ENCODE results near the gene CDH11. TPM values are rescaled to one million over a fixed set of nuclear protein-coding genes. Genes with fewer than 3 reads are reported as not detected.

The CDH11 gene
- total and polyA plus RNA-seq, 2 experiments from 2014 or later = 3.5 to 19.6 TPM

GRCh38 chr16:64952177-64952576 is 169.7 kb downstream of the CDH11 start (continued):
- TF ChIP-seq JUNB (IDR thresholded peaks at IDR 0.05; ENCODE audit: unreplicated experiment) (no peak), ZNF331 (CRISPR knock-in tag; IDR thresholded peaks at IDR 0.05; ENCODE audit: low read depth) (no peak), STAT1 (IDR thresholded peaks at IDR 0.05; ENCODE audit: unreplicated experiment) (no peak)

GRCh38 chr16:64951193-64951592 is 170.7 kb downstream of the CDH11 start:
- Mint-ChIP-seq H3K27ac (no peak overlapping the region), H3K27me3 (ENCODE audit: insufficient read depth, low read depth, poor library complexity) (peaks cover 2% of the 10 kb centered on the region), H3K36me3 (ENCODE audit: low read depth) (no peaks in the 10 kb centered on the region), H3K9me3 (no peaks in the 10 kb centered on the region), H3K4me1 (no peaks in the 10 kb centered on the region), H3K4me3 (no peak overlapping the region)
- ATAC-seq (no peak), DNase-seq (ENCODE audit: low spot score) (no peak)
- Histone ChIP-seq H3K27ac (ENCODE audit: low read depth) (no peak overlapping the region), H3K4me3 (no peak overlapping the region), H3K79me2 (replicated peaks; ENCODE audit: insufficient read depth) (no peaks in the 10 kb centered on the region), H3K4me1 (ENCODE audit: insufficient read depth) (no peaks in the 10 kb centered on the region), H3K4me2 (no peak overlapping the region), H3K27me3 (ENCODE audit: insufficient read depth) (no peaks in the 10 kb centered on the region), H3K9me2 (ENCODE audit: insufficient read depth) (no peaks in the 10 kb centered on the region), H3F3A (replicated peaks; ENCODE audit: low read depth) (no peaks in the 10 kb centered on the region), H3K36me3 (ENCODE audit: insufficient read depth) (no peaks in the 10 kb centered on the region), H4K20me1 (replicated peaks; ENCODE audit: insufficient read depth) (no peaks in the 10 kb centered on the region), H2AFZ (no peak overlapping the region)
- TF ChIP-seq, protein P1, sequence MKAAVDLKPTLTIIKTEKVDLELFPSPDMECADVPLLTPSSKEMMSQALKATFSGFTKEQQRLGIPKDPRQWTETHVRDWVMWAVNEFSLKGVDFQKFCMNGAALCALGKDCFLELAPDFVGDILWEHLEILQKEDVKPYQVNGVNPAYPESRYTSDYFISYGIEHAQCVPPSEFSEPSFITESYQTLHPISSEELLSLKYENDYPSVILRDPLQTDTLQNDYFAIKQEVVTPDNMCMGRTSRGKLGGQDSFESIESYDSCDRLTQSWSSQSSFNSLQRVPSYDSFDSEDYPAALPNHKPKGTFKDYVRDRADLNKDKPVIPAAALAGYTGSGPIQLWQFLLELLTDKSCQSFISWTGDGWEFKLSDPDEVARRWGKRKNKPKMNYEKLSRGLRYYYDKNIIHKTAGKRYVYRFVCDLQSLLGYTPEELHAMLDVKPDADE (IDR thresholded peaks at IDR 0.05) = no peak
- TF ChIP-seq STAT1 (IDR thresholded peaks at IDR 0.05; ENCODE audit: unreplicated experiment) (no peak), CREB1 (CRISPR knock-in tag; IDR thresholded peaks at IDR 0.05; ENCODE audit: low read depth) (no peak)

DNA sequence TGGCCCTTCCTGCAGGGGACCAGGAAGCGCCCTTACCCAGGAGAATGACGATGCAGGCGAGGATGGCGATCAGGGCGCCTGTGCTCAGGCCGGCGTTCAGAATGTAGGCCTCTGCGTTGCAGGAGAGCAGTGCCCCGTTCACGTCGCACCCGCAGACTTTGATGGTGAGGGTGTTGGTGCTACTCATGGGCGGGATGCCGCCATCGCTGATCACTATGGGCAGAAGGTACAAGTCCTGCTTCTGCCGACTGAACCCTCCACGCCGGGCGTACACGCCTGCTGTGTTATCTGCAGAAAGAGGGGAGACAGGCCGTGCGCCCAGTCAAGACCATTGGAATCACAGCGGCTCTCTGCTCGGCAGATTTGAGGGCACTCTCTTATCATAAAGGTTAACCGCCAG is 171.1 kb downstream of the CDH11 start:
- Mint-ChIP-seq H3K36me3 (ENCODE audit: low read depth) (no peaks in the 10 kb centered on the region), H3K27ac (no peak overlapping the region), H3K4me1 (no peaks in the 10 kb centered on the region), H3K27me3 (ENCODE audit: insufficient read depth, low read depth, poor library complexity) (peaks cover 2% of the 10 kb centered on the region), H3K4me3 (no peak overlapping the region), H3K9me3 (no peaks in the 10 kb centered on the region)
- no peaks in the 10 kb centered on the region for H3K79me2 ChIP-seq (replicated peaks; ENCODE audit: insufficient read depth)
- H4K20me1 ChIP-seq (replicated peaks; ENCODE audit: insufficient read depth) = no peaks in the 10 kb centered on the region
- H3K36me3 ChIP-seq (ENCODE audit: insufficient read depth) = no peaks in the 10 kb centered on the region
- H3K4me1 ChIP-seq (ENCODE audit: insufficient read depth) = no peaks in the 10 kb centered on the region
- no peak; the same call in 2 of the 3 replicates for ATAC-seq
- no peaks in the 10 kb centered on the region for H3K27me3 ChIP-seq (ENCODE audit: insufficient read depth)
- H3F3A ChIP-seq (replicated peaks; ENCODE audit: low read depth) = no peaks in the 10 kb centered on the region
- no peak overlapping the region for H3K27ac ChIP-seq (ENCODE audit: low read depth)
- no peak overlapping the region for H3K4me3 ChIP-seq
- TF ChIP-seq JUNB (IDR thresholded peaks at IDR 0.05; ENCODE audit: unreplicated experiment) = no peak
- TF ChIP-seq CREB1 (CRISPR knock-in tag; IDR thresholded peaks at IDR 0.05; ENCODE audit: low read depth) = no peak
- TF ChIP-seq ZNF331 (CRISPR knock-in tag; IDR thresholded peaks at IDR 0.05; ENCODE audit: low read depth) = no peak
- no peaks in the 10 kb centered on the region for H3K9me2 ChIP-seq (ENCODE audit: insufficient read depth)
- DNase-seq (ENCODE audit: low spot score) = no peak
- no peak overlapping the region for H3K4me2 ChIP-seq
- no peak overlapping the region for H2AFZ ChIP-seq

DNA sequence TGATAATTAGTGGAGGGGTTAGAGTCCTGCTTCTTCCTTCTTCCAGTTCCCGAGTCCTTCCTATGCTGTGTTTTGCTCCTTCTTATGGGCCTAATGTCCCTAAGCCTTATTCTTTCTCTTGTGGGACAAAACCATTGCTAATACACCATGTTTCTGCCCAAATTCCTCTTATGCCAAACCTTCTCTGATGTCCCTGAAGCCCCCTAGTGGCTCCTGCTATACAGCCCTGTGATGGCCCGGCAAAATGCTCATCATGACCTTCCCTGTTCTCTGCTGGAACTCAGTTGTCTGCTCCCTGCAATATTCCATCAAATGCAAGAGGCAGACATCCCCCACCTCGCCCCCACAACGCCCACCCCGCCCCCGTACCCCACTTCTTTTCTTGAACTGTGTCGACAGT is 171.6 kb downstream of the CDH11 start:
- Mint-ChIP-seq H3K4me1 (no peaks in the 10 kb centered on the region), H3K27ac (no peak overlapping the region), H3K36me3 (ENCODE audit: low read depth) (no peaks in the 10 kb centered on the region), H3K27me3 (ENCODE audit: insufficient read depth, low read depth, poor library complexity) (peaks cover 2% of the 10 kb centered on the region), H3K4me3 (no peak overlapping the region), H3K9me3 (no peaks in the 10 kb centered on the region)
- ATAC-seq = peak; percentile 83
- Histone ChIP-seq H3K27ac (ENCODE audit: low read depth) (no peak overlapping the region), H3K27me3 (ENCODE audit: insufficient read depth) (no peaks in the 10 kb centered on the region), H3K79me2 (replicated peaks; ENCODE audit: insufficient read depth) (no peaks in the 10 kb centered on the region), H3K4me3 (no peak overlapping the region), H3K4me1 (ENCODE audit: insufficient read depth) (no peaks in the 10 kb centered on the region), H4K20me1 (replicated peaks; ENCODE audit: insufficient read depth) (no peaks in the 10 kb centered on the region), H3F3A (replicated peaks; ENCODE audit: low read depth) (no peaks in the 10 kb centered on the region), H3K4me2 (no peak overlapping the region), H2AFZ (no peak overlapping the region), H3K36me3 (ENCODE audit: insufficient read depth) (no peaks in the 10 kb centered on the region), H3K9me2 (ENCODE audit: insufficient read depth) (no peaks in the 10 kb centered on the region)
- DNase-seq (ENCODE audit: low spot score) = peak; percentile 61
- TF ChIP-seq STAT1 (IDR thresholded peaks at IDR 0.05; ENCODE audit: unreplicated experiment) = no peak
- TF ChIP-seq, protein P2, sequence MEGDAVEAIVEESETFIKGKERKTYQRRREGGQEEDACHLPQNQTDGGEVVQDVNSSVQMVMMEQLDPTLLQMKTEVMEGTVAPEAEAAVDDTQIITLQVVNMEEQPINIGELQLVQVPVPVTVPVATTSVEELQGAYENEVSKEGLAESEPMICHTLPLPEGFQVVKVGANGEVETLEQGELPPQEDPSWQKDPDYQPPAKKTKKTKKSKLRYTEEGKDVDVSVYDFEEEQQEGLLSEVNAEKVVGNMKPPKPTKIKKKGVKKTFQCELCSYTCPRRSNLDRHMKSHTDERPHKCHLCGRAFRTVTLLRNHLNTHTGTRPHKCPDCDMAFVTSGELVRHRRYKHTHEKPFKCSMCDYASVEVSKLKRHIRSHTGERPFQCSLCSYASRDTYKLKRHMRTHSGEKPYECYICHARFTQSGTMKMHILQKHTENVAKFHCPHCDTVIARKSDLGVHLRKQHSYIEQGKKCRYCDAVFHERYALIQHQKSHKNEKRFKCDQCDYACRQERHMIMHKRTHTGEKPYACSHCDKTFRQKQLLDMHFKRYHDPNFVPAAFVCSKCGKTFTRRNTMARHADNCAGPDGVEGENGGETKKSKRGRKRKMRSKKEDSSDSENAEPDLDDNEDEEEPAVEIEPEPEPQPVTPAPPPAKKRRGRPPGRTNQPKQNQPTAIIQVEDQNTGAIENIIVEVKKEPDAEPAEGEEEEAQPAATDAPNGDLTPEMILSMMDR (conservative IDR thresholded peaks at IDR 0.05; ENCODE audit: low read depth in 2 of 2) = peak; percentile 46 to 54
- no peak for TF ChIP-seq CREB1 (CRISPR knock-in tag; IDR thresholded peaks at IDR 0.05; ENCODE audit: low read depth)
